OCI-LY7 (cell line): ENCODE results near the gene LCE1D.

Experiments
- CTCF ChIP-seq: fragments of 200-600 bp; sonication (generic); conservative IDR thresholded peaks from 2 replicates; pipeline ENCODE4 v1.5.1; 2014; ENCODE audit warnings: mild to moderate bottlenecking, antibody characterized with exemption, low read length, moderate library complexity, mixed read lengths
- EZH2phosphoT487 ChIP-seq: fragments of 200-600 bp; sonication (generic); IDR thresholded peaks from 2 replicates; pipeline ENCODE4 v1.6.1; 2018; ENCODE audit warnings: low read depth, borderline replicate concordance, mild to moderate bottlenecking, mixed run types, antibody characterized with exemption, low read length, moderate library complexity, mixed read lengths

DNA sequence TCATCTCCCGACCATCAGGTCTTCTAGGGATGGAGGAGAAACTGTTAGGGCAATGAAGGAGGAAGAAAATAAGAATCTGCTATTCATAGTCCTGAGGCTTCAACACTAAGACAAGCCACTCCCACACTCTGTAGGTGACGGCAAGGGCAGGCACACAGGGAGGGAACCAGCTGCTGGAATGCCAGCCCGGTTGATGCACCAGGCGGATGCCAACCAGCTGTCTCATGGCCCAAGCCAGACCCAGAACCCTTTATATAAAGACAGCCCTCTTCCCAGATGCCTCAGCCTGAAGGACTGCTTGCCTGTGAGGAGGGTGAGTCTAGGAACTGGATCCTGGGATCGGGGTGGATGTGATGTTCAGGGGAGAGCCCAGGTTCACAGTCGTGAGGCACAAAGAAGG, 38.8 kb upstream of the LCE1D start, which contains the start of gene KPRP:
- TF ChIP-seq CTCF (no peak), EZH2phosphoT487 (no peak)
